Measurements from ENCODE around the gene TFF1.
A peak's percentile ranks its signal among the peaks of the same experiment; 100 is the strongest.

GRCh38 chr21:42337830-42338728, 28.3 kb downstream of the TFF1 start:
- TF ChIP-seq EZH2 (IDR thresholded peaks at IDR 0.05; ENCODE audit: low read depth) = no peak
- TF ChIP-seq CTCF (conservative IDR thresholded peaks at IDR 0.05) = peak; percentile 60
